ENCODE measurements around the gene SPATA21. TPM values are rescaled to one million over a fixed set of nuclear protein-coding genes. Genes with fewer than 3 reads are reported as not detected.
"Not testable (repeated sequence)": the region's sequence is repeated elsewhere in the genome, so short reads cannot be mapped to it uniquely, and the experiment has no call there.

Gene SPATA21
- total and polyA plus RNA-seq, 8 donors: 0.14 to 0.46 (median 0.25) TPM; not detected in 2

DNA sequence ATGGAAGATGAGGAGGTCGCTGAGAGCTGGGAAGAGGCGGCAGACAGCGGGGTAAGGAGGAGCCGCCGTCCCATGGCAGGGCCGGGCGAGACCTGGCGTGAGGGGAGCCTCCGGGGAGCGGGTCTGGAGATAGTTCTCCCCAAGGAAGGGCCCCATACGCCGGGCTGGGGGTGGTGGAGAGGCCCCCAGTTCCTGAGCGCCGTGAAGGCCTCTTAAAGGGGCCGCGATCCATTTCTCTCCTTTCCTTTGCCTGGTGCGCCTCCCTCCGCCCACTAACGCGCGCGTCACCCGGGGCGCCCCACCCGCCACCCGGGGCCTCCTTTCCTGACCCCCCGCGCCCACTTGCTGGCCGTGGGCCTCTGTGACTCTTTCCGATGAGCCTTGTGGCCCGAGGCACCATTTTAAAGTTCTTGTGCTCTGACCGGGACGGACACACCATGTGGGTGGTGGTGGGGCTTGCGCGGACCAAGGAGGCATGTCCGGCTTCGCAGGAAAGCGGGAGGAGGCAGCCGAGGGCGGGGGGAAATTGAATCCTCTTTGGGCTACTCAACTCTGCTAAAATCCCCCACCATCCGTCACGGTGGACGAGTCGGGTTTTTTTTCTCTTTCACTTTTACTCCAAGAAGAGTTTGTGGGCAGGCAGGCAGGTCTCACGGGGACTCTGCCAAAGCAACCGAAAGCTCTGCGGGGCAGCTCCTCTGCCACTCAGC is 69.8 kb downstream of the SPATA21 start:
- intact Hi-C loops (cut with DNase I): loop anchor here in 1 of 2 donors (10.0 kb wide), 1 partner anchor 293 kb away; the partner anchor contains the start of gene FAM131C
- TF ChIP-seq, protein P1, sequence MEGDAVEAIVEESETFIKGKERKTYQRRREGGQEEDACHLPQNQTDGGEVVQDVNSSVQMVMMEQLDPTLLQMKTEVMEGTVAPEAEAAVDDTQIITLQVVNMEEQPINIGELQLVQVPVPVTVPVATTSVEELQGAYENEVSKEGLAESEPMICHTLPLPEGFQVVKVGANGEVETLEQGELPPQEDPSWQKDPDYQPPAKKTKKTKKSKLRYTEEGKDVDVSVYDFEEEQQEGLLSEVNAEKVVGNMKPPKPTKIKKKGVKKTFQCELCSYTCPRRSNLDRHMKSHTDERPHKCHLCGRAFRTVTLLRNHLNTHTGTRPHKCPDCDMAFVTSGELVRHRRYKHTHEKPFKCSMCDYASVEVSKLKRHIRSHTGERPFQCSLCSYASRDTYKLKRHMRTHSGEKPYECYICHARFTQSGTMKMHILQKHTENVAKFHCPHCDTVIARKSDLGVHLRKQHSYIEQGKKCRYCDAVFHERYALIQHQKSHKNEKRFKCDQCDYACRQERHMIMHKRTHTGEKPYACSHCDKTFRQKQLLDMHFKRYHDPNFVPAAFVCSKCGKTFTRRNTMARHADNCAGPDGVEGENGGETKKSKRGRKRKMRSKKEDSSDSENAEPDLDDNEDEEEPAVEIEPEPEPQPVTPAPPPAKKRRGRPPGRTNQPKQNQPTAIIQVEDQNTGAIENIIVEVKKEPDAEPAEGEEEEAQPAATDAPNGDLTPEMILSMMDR (IDR thresholded peaks at IDR 0.05): no peak
- ATAC-seq: peak; percentile 89
- no peaks in the 10 kb centered on the region for H3K9me3 ChIP-seq
- no peaks in the 10 kb centered on the region for H3K27me3 ChIP-seq
- peak overlapping the region; percentile 96 to 98 for H3K27ac ChIP-seq
- no peaks in the 10 kb centered on the region for H3K36me3 ChIP-seq
- H3K4me1 ChIP-seq: peaks cover 14 to 80% of the 10 kb centered on the region in 2 donors
- DNase-seq: peak in 3 of 4 donors; percentile 84 to 93 (median 89)
- H3K4me3 ChIP-seq: peak overlapping the region; percentile 76 to 99

DNA sequence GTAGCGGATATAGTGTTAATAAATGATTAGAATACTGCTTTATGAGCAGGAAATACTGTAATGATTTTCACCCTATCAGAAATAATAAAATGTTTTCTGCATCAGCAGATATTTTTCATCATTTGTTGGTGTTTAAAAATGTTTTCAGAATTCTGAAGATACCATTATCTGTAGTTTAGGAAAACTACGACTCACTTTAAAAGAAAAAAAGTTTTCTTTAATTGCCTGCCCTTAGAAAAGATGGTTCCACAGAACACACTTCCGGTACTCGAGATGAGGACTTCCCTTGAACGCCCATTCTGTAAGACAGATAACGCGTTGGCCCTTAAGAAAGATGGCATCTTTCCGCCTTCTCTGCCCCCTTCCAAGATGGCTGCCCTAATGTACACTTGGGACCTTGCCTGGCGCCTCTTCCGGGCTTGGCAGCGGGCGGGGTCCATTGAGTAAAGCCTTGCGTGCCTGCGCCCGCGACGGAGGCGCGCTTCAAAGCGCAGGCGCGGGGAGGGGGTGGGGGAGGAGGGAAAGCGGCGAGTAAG is 70.4 kb downstream of the SPATA21 start, which contains the start of gene SZRD1:
Gene SZRD1 (plus strand): TSS at position 521 of the 536 bp plus-strand sequence. CDS start 16 bp downstream, outside the sequence.
- no peaks in the 10 kb centered on the region for H3K27me3 ChIP-seq
- peaks cover 14 to 74% of the 10 kb centered on the region in 2 donors for H3K4me1 ChIP-seq
- H3K27ac ChIP-seq: peak within 1 kb of the TSS; percentile 96 to 98
- no peaks in the 10 kb centered on the region for H3K36me3 ChIP-seq
- intact Hi-C loops (cut with DNase I): loop anchor here in 1 of 2 donors (10.0 kb wide), 1 partner anchor 292 kb away; the partner anchor contains the start of gene FAM131C
- ATAC-seq (peak; percentile 89), DNase-seq (peak; percentile 97 to 100 (median 99))
- peak within 1 kb of the TSS; percentile 76 to 99 for H3K4me3 ChIP-seq
- no peaks in the 10 kb centered on the region for H3K9me3 ChIP-seq
- TF ChIP-seq, protein P1 (IDR thresholded peaks at IDR 0.05): no peak

DNA sequence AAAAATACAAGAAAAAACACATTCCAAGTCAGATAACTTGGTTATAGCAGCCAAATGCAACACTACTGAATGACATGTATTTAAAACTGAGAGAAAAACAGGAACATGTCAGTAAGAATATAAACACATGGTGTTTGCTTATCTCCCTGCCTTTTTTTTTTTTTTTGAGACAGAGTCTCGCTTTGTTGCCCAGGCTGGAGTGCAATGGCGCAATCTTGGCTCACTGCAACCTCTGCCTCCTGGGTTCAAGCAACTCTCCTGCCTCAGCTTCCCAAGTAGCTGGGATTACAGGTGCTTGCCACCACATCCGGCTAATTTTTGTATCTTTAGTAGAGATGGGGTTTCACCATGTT is 72.1 kb downstream of the SPATA21 start:
- intact Hi-C loops (cut with DNase I): loop anchor here in 1 of 2 donors (10.0 kb wide), 1 partner anchor 290 kb away; the partner anchor contains the start of gene FAM131C
- not testable (repeated sequence) for H3K27me3 ChIP-seq, H3K9me3 ChIP-seq, H3K4me3 ChIP-seq, DNase-seq, H3K36me3 ChIP-seq, ATAC-seq
- H3K27ac ChIP-seq: peak overlapping the region in 1 of 2 donors; percentile 61
- H3K4me1 ChIP-seq: peaks cover 14 to 57% of the 10 kb centered on the region in 2 donors

DNA sequence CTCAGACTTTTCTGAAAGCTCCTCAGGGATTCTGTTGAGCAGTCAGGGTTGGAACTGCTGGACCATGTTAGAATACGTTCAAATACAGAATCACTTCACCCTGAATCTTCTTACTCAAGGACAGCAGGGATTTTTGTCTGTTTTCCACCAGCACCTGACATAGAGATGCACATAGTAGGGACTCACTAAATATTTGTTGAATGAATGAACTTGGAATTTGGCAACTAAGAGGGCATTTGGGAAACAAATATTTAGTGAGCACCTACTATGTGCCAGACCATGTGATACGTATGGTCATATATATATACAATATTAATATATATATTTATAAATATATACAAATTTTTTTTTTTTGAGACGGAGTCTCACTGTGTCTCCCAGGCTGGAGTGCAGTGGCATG is 80.4 kb downstream of the SPATA21 start:
- H3K9me3 ChIP-seq: no peaks in the 10 kb centered on the region
- H3K36me3 ChIP-seq: no peaks in the 10 kb centered on the region
- peaks cover 0 to 10% of the 10 kb centered on the region in 2 donors for H3K4me1 ChIP-seq
- intact Hi-C loops (cut with DNase I): no loop called here
- no peak overlapping the region for H3K27ac ChIP-seq
- no peaks in the 10 kb centered on the region for H3K27me3 ChIP-seq
- no peak overlapping the region for H3K4me3 ChIP-seq
- TF ChIP-seq, protein P1 (IDR thresholded peaks at IDR 0.05): no peak
- ATAC-seq: no peak
- DNase-seq: no peak

- no peak overlapping the region for H3K4me3 ChIP-seq
- no peaks in the 10 kb centered on the region for H3K9me3 ChIP-seq
- TF ChIP-seq, protein P1 (IDR thresholded peaks at IDR 0.05): no peak
- intact Hi-C loops (cut with DNase I): no loop called here
- H3K4me1 ChIP-seq: peaks cover 0 to 27% of the 10 kb centered on the region in 2 donors
- DNase-seq (no peak), ATAC-seq (no peak)
- H3K27me3 ChIP-seq: no peaks in the 10 kb centered on the region
- H3K36me3 ChIP-seq: no peaks in the 10 kb centered on the region
- H3K27ac ChIP-seq: no peak overlapping the region
These were observed 82.6 kb downstream of the SPATA21 start for GRCh38 chr1:16354619-16355018.
